Vagina (tissue), 2 donors: ENCODE results near the gene CADM4. TPM values are rescaled to one million over a fixed set of nuclear protein-coding genes. Genes with fewer than 3 reads are reported as not detected.
A peak's percentile ranks its signal among the peaks of the same experiment; 100 is the strongest.

Experiments used
- DNase-seq, 2 donors: peaks; one replicate each; pipeline ENCODE4 v3.0.0-alpha.2; 2017; ENCODE audit errors: extremely low spot score in 2 of 2
- H3K27ac ChIP-seq: fragments of 200-600 bp; sonication (generic); one replicate; pipeline ENCODE4 v1.5.1; 2019
- H3K27me3 ChIP-seq: fragments of 200-600 bp; sonication (generic); one replicate; pipeline ENCODE4 v1.5.1; 2019
- H3K36me3 ChIP-seq, 2 donors: fragments of 200-600 bp; sonication (generic); one replicate each; pipeline ENCODE4 v1.5.1; 2017 to 2019
- H3K4me1 ChIP-seq: fragments of 200-600 bp; sonication (generic); one replicate; pipeline ENCODE4 v1.5.1; 2019
- H3K4me3 ChIP-seq, 2 donors: fragments of 200-600 bp; sonication (generic); 1 replicate in 1 of 2; 2 replicates in 1 of 2; pipeline ENCODE4 v1.5.1; 2016 to 2019
- H3K9me3 ChIP-seq: fragments of 200-600 bp; sonication (generic); one replicate; pipeline ENCODE4 v1.5.1; 2019
- POLR2A ChIP-seq, 2 donors: fragments of 450-650 bp; IDR thresholded peaks; one replicate each; pipeline ENCODE4 v1.6.1; 2017; ENCODE audit warnings: antibody characterized with exemption in 2 of 2, mild to moderate bottlenecking in 2 of 2, moderate library complexity in 2 of 2
- POLR2AphosphoS5 ChIP-seq, 2 donors: sonication (generic); formaldehyde crosslinking; IDR thresholded peaks; one replicate each; pipeline ENCODE4 v1.9.0; 2017; ENCODE audit warnings: antibody characterized with exemption in 2 of 2, mild to moderate bottlenecking in 2 of 2, low read depth in 1 of 2; ENCODE audit not compliant: insufficient read depth in 1 of 2
- intact Hi-C: fragments of 100-400 bp; cut with DNase I; formaldehyde crosslinking; loops from one replicate; pipeline ENCODE4 v1.15.1; 2023
- total RNA-seq: library from RNA; depleted of rRNA; stranded (reverse); fragments of >200 nt; gene quantifications from one replicate; pipeline ENCODE4 v1.2.3, GENCODE V29; 2016
- TF ChIP-seq, protein P1 (sequence below), 3 experiments: fragments of 450-650 bp in 2 of 3; fragments of 200-600 bp in 1 of 3; sonication (generic) in 1 of 3; IDR thresholded peaks; one replicate each; pipeline ENCODE4 v1.5.1; 2017 to 2019; ENCODE audit warnings: antibody characterized with exemption in 3 of 3, mild to moderate bottlenecking in 2 of 3, moderate library complexity in 2 of 3

The CADM4 gene
- total RNA-seq, 1 donor from 2014 or later = 4.7 TPM

DNA sequence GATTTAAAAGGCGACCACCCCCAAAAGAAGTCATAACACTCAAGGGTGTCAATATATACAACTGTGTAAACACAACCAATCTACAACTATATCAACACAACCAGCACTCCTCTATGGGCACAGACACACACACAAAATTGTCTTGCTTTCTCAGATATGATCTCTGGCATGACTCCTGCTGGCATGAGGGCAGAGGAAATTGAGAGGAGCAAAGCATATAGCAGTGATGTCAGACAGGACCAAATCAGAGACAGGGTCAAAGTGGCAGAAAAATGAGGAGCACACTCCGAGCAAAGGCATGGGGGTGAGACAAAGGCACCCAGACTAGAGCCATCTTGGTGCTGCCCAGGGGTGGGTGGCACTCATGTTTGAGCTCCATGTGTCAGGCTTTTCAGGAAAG, 53.3 kb downstream of the CADM4 start:
- Histone ChIP-seq H3K27me3 (no peaks in the 10 kb centered on the region), H3K36me3 (peaks cover 0 to 3% of the 10 kb centered on the region in 2 donors), H3K4me3 (no peak overlapping the region), H3K27ac (no peak overlapping the region), H3K4me1 (peaks cover 5% of the 10 kb centered on the region), H3K9me3 (no peaks in the 10 kb centered on the region)
- TF ChIP-seq, protein P1, sequence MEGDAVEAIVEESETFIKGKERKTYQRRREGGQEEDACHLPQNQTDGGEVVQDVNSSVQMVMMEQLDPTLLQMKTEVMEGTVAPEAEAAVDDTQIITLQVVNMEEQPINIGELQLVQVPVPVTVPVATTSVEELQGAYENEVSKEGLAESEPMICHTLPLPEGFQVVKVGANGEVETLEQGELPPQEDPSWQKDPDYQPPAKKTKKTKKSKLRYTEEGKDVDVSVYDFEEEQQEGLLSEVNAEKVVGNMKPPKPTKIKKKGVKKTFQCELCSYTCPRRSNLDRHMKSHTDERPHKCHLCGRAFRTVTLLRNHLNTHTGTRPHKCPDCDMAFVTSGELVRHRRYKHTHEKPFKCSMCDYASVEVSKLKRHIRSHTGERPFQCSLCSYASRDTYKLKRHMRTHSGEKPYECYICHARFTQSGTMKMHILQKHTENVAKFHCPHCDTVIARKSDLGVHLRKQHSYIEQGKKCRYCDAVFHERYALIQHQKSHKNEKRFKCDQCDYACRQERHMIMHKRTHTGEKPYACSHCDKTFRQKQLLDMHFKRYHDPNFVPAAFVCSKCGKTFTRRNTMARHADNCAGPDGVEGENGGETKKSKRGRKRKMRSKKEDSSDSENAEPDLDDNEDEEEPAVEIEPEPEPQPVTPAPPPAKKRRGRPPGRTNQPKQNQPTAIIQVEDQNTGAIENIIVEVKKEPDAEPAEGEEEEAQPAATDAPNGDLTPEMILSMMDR (IDR thresholded peaks at IDR 0.05) = no peak
- no peak for TF ChIP-seq POLR2AphosphoS5 (IDR thresholded peaks at IDR 0.05; ENCODE audit: insufficient read depth in 1 of 2, low read depth in 1 of 2)
- no peak for TF ChIP-seq POLR2A (IDR thresholded peaks at IDR 0.05)
- intact Hi-C loops = no loop called here
- DNase-seq = no peak

DNA sequence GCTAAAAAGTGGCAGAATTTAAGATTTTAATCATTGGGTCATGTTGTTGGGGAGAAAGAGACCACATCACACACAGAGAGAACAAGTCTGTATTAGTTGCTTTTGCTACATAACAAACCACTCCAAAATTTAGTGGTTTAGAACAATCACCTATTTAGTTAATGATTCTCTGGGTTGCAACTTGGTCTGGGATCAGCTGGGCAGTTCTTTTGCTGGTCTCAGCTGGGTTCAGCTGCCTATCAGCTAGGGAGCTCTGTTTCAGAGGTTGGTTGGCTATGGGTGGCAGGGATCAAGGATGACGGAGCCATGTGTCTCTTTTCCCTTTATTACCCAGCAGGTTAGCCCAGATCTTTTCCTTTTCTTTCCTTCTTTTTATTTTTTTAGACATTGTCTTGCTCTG, 55.2 kb downstream of the CADM4 start:
- no peak for DNase-seq
- Histone ChIP-seq H3K27ac (no peak overlapping the region), H3K4me3 (no peak overlapping the region), H3K4me1 (peaks cover 11% of the 10 kb centered on the region), H3K36me3 (no peaks in the 10 kb centered on the region), H3K9me3 (no peaks in the 10 kb centered on the region), H3K27me3 (no peaks in the 10 kb centered on the region)
- TF ChIP-seq POLR2AphosphoS5 (IDR thresholded peaks at IDR 0.05; ENCODE audit: insufficient read depth in 1 of 2, low read depth in 1 of 2) (no peak), POLR2A (IDR thresholded peaks at IDR 0.05) (no peak)
- TF ChIP-seq, protein P1 (IDR thresholded peaks at IDR 0.05) = no peak
- intact Hi-C loops = no loop called here

DNA sequence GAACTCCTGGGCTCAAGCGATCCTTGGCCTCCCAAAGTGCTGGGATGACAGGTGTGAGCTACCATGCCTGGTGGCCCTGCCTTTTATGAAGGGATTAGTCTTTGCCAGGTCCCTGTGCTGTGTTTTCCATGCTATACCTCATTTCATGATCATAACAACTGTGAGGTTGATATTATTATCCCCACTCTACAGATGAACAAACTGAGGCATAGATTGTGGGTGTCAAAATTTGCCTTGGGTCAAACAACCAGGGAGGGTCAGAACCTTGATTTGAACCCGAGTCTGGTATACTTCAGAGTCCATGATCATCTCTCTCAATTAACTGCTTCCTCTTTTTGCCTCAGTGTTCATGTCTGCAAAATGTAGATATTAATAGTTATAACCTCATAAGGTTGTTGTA, 57.2 kb downstream of the CADM4 start:
- Histone ChIP-seq H3K36me3 (no peaks in the 10 kb centered on the region), H3K9me3 (no peaks in the 10 kb centered on the region), H3K27ac (no peak overlapping the region), H3K4me3 (no peak overlapping the region), H3K4me1 (peaks cover 11% of the 10 kb centered on the region), H3K27me3 (no peaks in the 10 kb centered on the region)
- no peak for DNase-seq
- intact Hi-C loops = no loop called here
- TF ChIP-seq POLR2AphosphoS5 (IDR thresholded peaks at IDR 0.05; ENCODE audit: insufficient read depth in 1 of 2, low read depth in 1 of 2) (no peak), POLR2A (IDR thresholded peaks at IDR 0.05) (no peak)
- TF ChIP-seq, protein P1 (IDR thresholded peaks at IDR 0.05) = no peak

DNA sequence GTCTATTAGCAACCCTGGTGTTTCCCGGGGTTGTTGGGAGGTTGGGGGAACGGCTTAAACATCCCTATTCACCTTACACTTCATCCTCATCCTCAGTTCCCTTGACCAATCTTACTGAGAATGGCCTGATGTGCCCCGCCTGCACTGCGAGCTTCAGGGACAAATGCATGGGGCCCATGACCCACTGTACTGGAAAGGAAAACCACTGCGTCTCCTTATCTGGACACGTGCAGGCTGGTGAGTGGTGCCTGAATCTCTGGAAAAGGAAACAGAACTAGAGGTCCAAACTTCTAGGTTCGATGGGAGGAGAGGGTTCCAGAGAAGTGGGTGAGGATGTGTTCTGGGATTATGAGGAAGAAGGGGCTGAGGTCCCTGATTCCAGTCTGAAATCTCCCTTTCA, 58.2 kb downstream of the CADM4 start:
- Histone ChIP-seq H3K4me1 (peaks cover 11% of the 10 kb centered on the region), H3K9me3 (no peaks in the 10 kb centered on the region), H3K27me3 (no peaks in the 10 kb centered on the region), H3K36me3 (no peaks in the 10 kb centered on the region), H3K27ac (peak overlapping the region; percentile 70), H3K4me3 (peak overlapping the region; percentile 39 to 49)
- TF ChIP-seq, protein P1 (IDR thresholded peaks at IDR 0.05) = no peak
- intact Hi-C loops = no loop called here
- DNase-seq = no peak

DNA sequence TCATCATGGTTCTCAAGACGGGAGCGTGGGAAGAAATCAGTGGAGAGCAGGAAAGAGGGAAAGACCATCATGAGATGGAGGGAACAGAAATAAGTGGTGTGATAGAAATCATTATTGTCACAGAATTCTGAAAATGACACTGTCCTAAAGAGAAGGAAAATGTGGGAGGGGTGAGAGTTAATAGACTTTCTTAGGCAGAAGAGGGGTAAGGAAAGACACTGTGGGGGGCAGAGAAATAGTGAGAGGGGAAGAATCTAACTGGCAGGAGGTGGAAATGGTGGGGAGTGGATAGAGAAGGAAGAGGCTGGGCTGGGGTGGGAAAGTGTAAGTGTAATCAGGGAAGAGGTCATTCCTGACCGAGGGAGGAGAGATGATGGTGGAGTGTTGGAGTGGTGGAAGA, 60.9 kb downstream of the CADM4 start:
- Histone ChIP-seq H3K4me1 (peaks cover 29% of the 10 kb centered on the region), H3K9me3 (no peaks in the 10 kb centered on the region), H3K27me3 (no peaks in the 10 kb centered on the region), H3K27ac (no peak overlapping the region), H3K36me3 (no peaks in the 10 kb centered on the region), H3K4me3 (no peak overlapping the region)
- intact Hi-C loops = loop anchor here (5.0 kb wide), 1 partner anchor 41 kb away; no protein-coding TSS in a partner anchor
- TF ChIP-seq POLR2A (IDR thresholded peaks at IDR 0.05) = no peak
- no peak for TF ChIP-seq POLR2AphosphoS5 (IDR thresholded peaks at IDR 0.05; ENCODE audit: insufficient read depth in 1 of 2, low read depth in 1 of 2)
- TF ChIP-seq, protein P1 (IDR thresholded peaks at IDR 0.05) = no peak
- no peak for DNase-seq
